Lung microvascular endothelial cell (primary cell): Measurements from ENCODE around the gene HOXC13. TPM values are rescaled to one million over a fixed set of nuclear protein-coding genes. Genes with fewer than 3 reads are reported as not detected.

Experiments used
- DNase-seq, 2 donors: peaks; one replicate each; pipeline versions ENCODE4 v3.0.0 to v3.0.0-alpha.2; 2010; ENCODE audit warnings: low read depth in 2 of 2
- total RNA-seq: library from RNA; depleted of rRNA; stranded (reverse); fragments of >200 nt; gene quantifications from 2 replicates; pipeline ENCODE4 v1.2.1, GENCODE V29; 2014

The HOXC13 gene
- total RNA-seq, 1 donor from 2014 or later: not detected

- DNase-seq: no peak
Observed at GRCh38 chr12:53939141-53940108, 794 bp downstream of the HOXC13 start.

GRCh38 chr12:53940443-53941014, 1.9 kb downstream of the HOXC13 start:
- DNase-seq: no peak

GRCh38 chr12:53941187-53941586, 2.6 kb downstream of the HOXC13 start:
- no peak for DNase-seq

- DNase-seq: no peak
Observed at GRCh38 chr12:53941750-53942149, 3.1 kb downstream of the HOXC13 start.

- no peak for DNase-seq
Observed at GRCh38 chr12:53942467-53942997, 3.9 kb downstream of the HOXC13 start.

- DNase-seq: no peak
Observed at GRCh38 chr12:53944209-53944608, 5.6 kb downstream of the HOXC13 start.

GRCh38 chr12:53944907-53945847, 6.5 kb downstream of the HOXC13 start:
- DNase-seq: no peak

GRCh38 chr12:53947743-53948142, 9.1 kb downstream of the HOXC13 start:
- no peak for DNase-seq

- no peak for DNase-seq
Observed at GRCh38 chr12:53948650-53949593, 10.3 kb downstream of the HOXC13 start.

GRCh38 chr12:53949631-53950436, 11.2 kb downstream of the HOXC13 start:
- DNase-seq: no peak

- no peak for DNase-seq
Observed at GRCh38 chr12:53950437-53950773, 11.8 kb downstream of the HOXC13 start.

GRCh38 chr12:53950789-53951576, 12.4 kb downstream of the HOXC13 start:
- no peak for DNase-seq

GRCh38 chr12:53951577-53952334, 13.1 kb downstream of the HOXC13 start:
- DNase-seq: no peak

- no peak for DNase-seq
Observed at GRCh38 chr12:53952335-53952694, 13.7 kb downstream of the HOXC13 start.

- no peak for DNase-seq
Observed at GRCh38 chr12:53952871-53953734, 14.5 kb downstream of the HOXC13 start.

- no peak for DNase-seq
Observed at GRCh38 chr12:53953831-53954693, 15.4 kb downstream of the HOXC13 start.
